CD4-positive, alpha-beta T cell treated with Interleukin-10 for 1 hour (primary cell): ENCODE data around the gene PRRT3.
"Not testable (repeated sequence)": the region's sequence is repeated elsewhere in the genome, so short reads cannot be mapped to it uniquely, and the experiment has no call there.

Source experiments
- DNase-seq: peaks from one replicate; pipeline ENCODE4 v3.0.0-alpha.2; 2020

The PRRT3 gene

GRCh38 chr3:9917820-9918219 lies 34.4 kb downstream of the PRRT3 start:
- DNase-seq: no peak

- no peak for DNase-seq
These were observed 35.2 kb downstream of the PRRT3 start, which contains the start of gene IL17RC for GRCh38 chr3:9916734-9917680. IL17RC (plus strand) TSS chr3:9917098; CDS start chr3:9917316, 218 bp downstream.

GRCh38 chr3:9916346-9916733 lies 35.9 kb downstream of the PRRT3 start:
- DNase-seq: no peak

- peak; percentile 26 for DNase-seq
These were observed 36.7 kb downstream of the PRRT3 start for GRCh38 chr3:9915254-9916141.

- no peak for DNase-seq
These were observed 37.5 kb downstream of the PRRT3 start for GRCh38 chr3:9914559-9915253.

GRCh38 chr3:9914011-9914410 lies 38.2 kb downstream of the PRRT3 start:
- no peak for DNase-seq

GRCh38 chr3:9913601-9914000 lies 38.6 kb downstream of the PRRT3 start:
- no peak for DNase-seq

- DNase-seq: peak; percentile 37
These were observed 39.8 kb downstream of the PRRT3 start for GRCh38 chr3:9912294-9912935.

- DNase-seq: no peak
These were observed 40.3 kb downstream of the PRRT3 start for GRCh38 chr3:9911863-9912262.

GRCh38 chr3:9909221-9910013 lies 42.8 kb downstream of the PRRT3 start:
- DNase-seq: peak; percentile 23

- DNase-seq: no peak
These were observed 43.9 kb downstream of the PRRT3 start for GRCh38 chr3:9908286-9908685.

GRCh38 chr3:9906480-9906879 lies 45.7 kb downstream of the PRRT3 start:
- no peak for DNase-seq

GRCh38 chr3:9903904-9904303 lies 48.3 kb downstream of the PRRT3 start:
- no peak for DNase-seq

- DNase-seq: no peak
These were observed 49.0 kb downstream of the PRRT3 start for GRCh38 chr3:9903238-9903624.

GRCh38 chr3:9902372-9903237 lies 49.6 kb downstream of the PRRT3 start, which contains the start of gene IL17RE:
IL17RE (plus strand) TSS chr3:9902848; CDS start chr3:9902933, 85 bp downstream.
- DNase-seq: peak; percentile 17

GRCh38 chr3:9901967-9902366 lies 50.2 kb downstream of the PRRT3 start:
- peak; percentile 44 for DNase-seq

GRCh38 chr3:9900965-9901415 lies 51.2 kb downstream of the PRRT3 start:
- not testable (repeated sequence) for DNase-seq

GRCh38 chr3:9899289-9899791 lies 52.9 kb downstream of the PRRT3 start:
- no peak for DNase-seq

- DNase-seq: no peak
These were observed 53.6 kb downstream of the PRRT3 start for GRCh38 chr3:9898467-9899241.
